HepG2 (cell line): ENCODE results near the gene TBCCD1. TPM values are rescaled to one million over a fixed set of nuclear protein-coding genes. Genes with fewer than 3 reads are reported as not detected.

Source experiments
- ASH2L ChIP-seq: fragments of 300-600, 200-600 bp; sonication (generic); IDR thresholded peaks from 2 replicates; pipeline ENCODE4 v1.7.0; 2017; ENCODE audit warnings: low read depth, mild to moderate bottlenecking, moderate library complexity, mixed read lengths, low read length; ENCODE audit not compliant: insufficient read length
- CBX2 ChIP-seq, 2 experiments: fragments of 200-600 bp in 1 of 2; sonication (generic); formaldehyde crosslinking in 1 of 2; IDR thresholded peaks; 2 replicates each; pipeline versions ENCODE4 v1.7.0 to v1.8.1; 2018 to 2022; ENCODE audit warnings: low read depth in 2 of 2, low read length in 1 of 2, mild to moderate bottlenecking in 1 of 2, missing genetic modification reagents in 1 of 2
- CSRNP2 ChIP-seq: sonication (generic); formaldehyde crosslinking; conservative IDR thresholded peaks from 2 replicates; pipeline ENCODE4 v1.8.0; 2022; ENCODE audit warnings: low read depth, missing genetic modification reagents
- DR1 ChIP-seq: sonication (generic); formaldehyde crosslinking; IDR thresholded peaks from 2 replicates; pipeline ENCODE4 v1.8.0; 2021; ENCODE audit warnings: mild to moderate bottlenecking, missing genetic modification reagents, inconsistent platforms
- DZIP1 ChIP-seq: sonication (generic); formaldehyde crosslinking; IDR thresholded peaks from 2 replicates; pipeline ENCODE4 v1.5.0; 2020; ENCODE audit warnings: mild to moderate bottlenecking, missing genetic modification reagents
- HOMEZ ChIP-seq: IDR thresholded peaks from 2 replicates; pipeline ENCODE4 v1.6.1; 2016; ENCODE audit warnings: low read depth
- HOXA7 ChIP-seq: sonication (generic); formaldehyde crosslinking; IDR thresholded peaks from 2 replicates; pipeline ENCODE4 v1.8.1; 2022; ENCODE audit warnings: mild to moderate bottlenecking, missing genetic modification reagents, moderate library complexity
- IRF9 ChIP-seq: sonication (generic); formaldehyde crosslinking; IDR thresholded peaks from 2 replicates; pipeline ENCODE4 v1.8.0; 2022; ENCODE audit warnings: missing genetic modification reagents, mild to moderate bottlenecking, borderline replicate concordance
- MEIS2 ChIP-seq: sonication (generic); formaldehyde crosslinking; IDR thresholded peaks from 2 replicates; pipeline ENCODE4 v1.9.0; 2021; ENCODE audit warnings: mild to moderate bottlenecking, missing genetic modification reagents
- NR2F6 ChIP-seq, 2 experiments: IDR thresholded peaks; 2 replicates each; pipeline ENCODE4 v1.6.1; 2016; ENCODE audit warnings: antibody characterized with exemption in 1 of 2, mild to moderate bottlenecking in 1 of 2
- ZFP36 ChIP-seq: fragments of 150-350 bp; IDR thresholded peaks from 2 replicates; pipeline ENCODE4 v1.6.1; 2018; ENCODE audit warnings: borderline replicate concordance, low read length, low read depth; ENCODE audit not compliant: partially characterized antibody
- ZMYM3 ChIP-seq: sonication (generic); formaldehyde crosslinking; IDR thresholded peaks from 2 replicates; pipeline ENCODE4 v1.5.1; 2020; ENCODE audit warnings: mild to moderate bottlenecking, missing genetic modification reagents
- ZNF605 ChIP-seq: sonication (generic); formaldehyde crosslinking; IDR thresholded peaks from 2 replicates; pipeline ENCODE4 v1.8.0; 2022; ENCODE audit warnings: mild to moderate bottlenecking, missing genetic modification reagents
- ZNF609 ChIP-seq: sonication (generic); formaldehyde crosslinking; IDR thresholded peaks from 2 replicates; pipeline ENCODE4 v1.4.0; 2020; ENCODE audit warnings: mild to moderate bottlenecking, missing genetic modification reagents, borderline replicate concordance
- ZNF724P ChIP-seq: sonication (generic); formaldehyde crosslinking; IDR thresholded peaks from 2 replicates; pipeline ENCODE4 v1.8.0; 2022; ENCODE audit warnings: missing genetic modification reagents, borderline replicate concordance
- ZNF773 ChIP-seq: sonication (generic); formaldehyde crosslinking; IDR thresholded peaks from 2 replicates; pipeline ENCODE4 v1.4.0; 2020; ENCODE audit warnings: missing genetic modification reagents, borderline replicate concordance
- polyA plus RNA-seq, 8 experiments: library from polyadenylated mRNA; depleted of rRNA in 3 of 8; stranded (reverse) in 7 of 8; unstranded in 1 of 8; fragments of >200 nt; fragmentation: Illumina TruSeq in 4 of 8; extraction: Trizol in 4 of 8; gene quantifications; 2 replicates each; pipeline versions ENCODE4 v1.2.1 to v1.2.3, GENCODE V29; 2011 to 2016; ENCODE audit warnings: low read depth in 4 of 8, missing spikeins in 1 of 8, mixed read lengths in 1 of 8; ENCODE audit not compliant: insufficient read depth in 1 of 8
- total RNA-seq, 5 experiments: library from RNA; depleted of rRNA; stranded (reverse); fragments of >200 nt; fragmentation: Illumina TruSeq; extraction: Trizol; gene quantifications; 2 replicates each; pipeline ENCODE4 v1.2.3, GENCODE V29; 2016; ENCODE audit warnings: low read depth in 1 of 5

TBCCD1 gene
- total and polyA plus RNA-seq, 2 of the 13 experiments (the other 11 are each of a cell fraction or from before 2014, with no cell fraction given): 13.6 to 16.2 TPM

GRCh38 chr3:186599142-186599784, 32.1 kb upstream of the TBCCD1 start (continued):
- TF ChIP-seq NR2F6 (IDR thresholded peaks at IDR 0.05) (peak; percentile 93), NR2F6 (CRISPR knock-in tag; IDR thresholded peaks at IDR 0.05) (peak; percentile 95), MEIS2 (CRISPR knock-in tag) (peak; percentile 68; the same call in 1 of the 2 replicates), ASH2L (peak; percentile 90), ZNF609 (CRISPR knock-in tag) (peak; percentile 81; the same call in 1 of the 2 replicates), ZNF724P (CRISPR knock-in tag) (no peak), DZIP1 (CRISPR knock-in tag) (no peak), CSRNP2 (no peak), HOMEZ (CRISPR knock-in tag) (no peak), DR1 (CRISPR knock-in tag) (no peak), IRF9 (CRISPR knock-in tag) (no peak), ZMYM3 (no peak; the same call in 1 of the 2 replicates), ZNF773 (CRISPR knock-in tag) (no peak), ZNF605 (CRISPR knock-in tag) (no peak; the same call in 1 of the 2 replicates), CBX2 (IDR thresholded peaks at IDR 0.05; ENCODE audit: low read depth, low read length) (no peak), CBX2 (CRISPR knock-in tag; IDR thresholded peaks at IDR 0.05; ENCODE audit: low read depth) (no peak), HOXA7 (no peak), ZFP36 (no peak)
